NCI-H524 treated with DMSO at 0.1 percent for 48 hours (cell line): Measurements from ENCODE around the gene CSK.

ENCODE experiments used
- DNase-seq: peaks from one replicate; lab custom pipeline; 2025; lab: John Stamatoyannopoulos, UW

Gene CSK

GRCh38 chr15:74787251-74788041, 5.6 kb downstream of the CSK start:
- no peak for DNase-seq

- DNase-seq = no peak
Measured at GRCh38 chr15:74788042-74788682, 6.3 kb downstream of the CSK start.

DNA sequence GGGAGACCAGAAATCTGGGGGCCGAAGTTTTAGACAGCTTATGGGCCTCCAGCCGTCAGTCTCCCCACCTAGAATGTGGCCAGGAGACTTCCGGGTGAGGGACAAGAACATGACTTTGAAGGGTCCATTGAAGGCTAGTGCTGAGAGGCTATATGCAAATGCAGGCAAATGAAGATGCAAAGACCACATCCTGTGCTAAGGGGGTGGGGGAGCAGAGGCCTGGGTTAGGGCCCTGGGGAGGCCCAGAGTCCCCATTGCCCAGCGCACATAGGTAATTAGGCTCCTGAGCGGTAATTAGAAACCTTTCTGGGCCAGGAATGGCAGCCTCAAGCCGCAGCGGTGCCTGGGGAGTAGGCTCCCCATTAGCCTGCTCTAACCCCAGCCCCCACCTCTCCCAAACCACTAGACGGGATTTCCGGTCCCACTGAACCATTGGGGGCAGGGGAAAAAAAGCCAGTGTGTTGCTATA, 6.8 kb downstream of the CSK start:
- no peak for DNase-seq

GRCh38 chr15:74789171-74789631, 7.3 kb downstream of the CSK start:
- DNase-seq = no peak

DNA sequence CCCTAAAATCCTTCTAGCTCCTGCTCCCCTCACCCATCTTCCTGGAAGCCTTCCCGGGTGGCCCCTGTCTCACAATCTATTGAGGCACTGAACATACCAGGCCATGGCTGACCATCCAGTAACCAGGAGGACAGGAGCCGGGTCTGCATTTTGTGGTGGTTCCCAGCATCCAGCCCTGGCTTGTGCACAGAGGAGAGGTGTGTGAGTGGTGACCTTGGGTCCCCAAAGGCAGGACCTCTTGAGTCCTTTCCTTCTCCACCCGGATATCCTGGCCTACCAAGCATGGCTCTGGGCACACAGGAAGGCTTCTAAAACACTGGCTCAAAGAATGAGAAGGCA, 7.8 kb downstream of the CSK start:
- DNase-seq = no peak

- no peak for DNase-seq
Measured at GRCh38 chr15:74790080-74790916, 8.4 kb downstream of the CSK start.

DNA sequence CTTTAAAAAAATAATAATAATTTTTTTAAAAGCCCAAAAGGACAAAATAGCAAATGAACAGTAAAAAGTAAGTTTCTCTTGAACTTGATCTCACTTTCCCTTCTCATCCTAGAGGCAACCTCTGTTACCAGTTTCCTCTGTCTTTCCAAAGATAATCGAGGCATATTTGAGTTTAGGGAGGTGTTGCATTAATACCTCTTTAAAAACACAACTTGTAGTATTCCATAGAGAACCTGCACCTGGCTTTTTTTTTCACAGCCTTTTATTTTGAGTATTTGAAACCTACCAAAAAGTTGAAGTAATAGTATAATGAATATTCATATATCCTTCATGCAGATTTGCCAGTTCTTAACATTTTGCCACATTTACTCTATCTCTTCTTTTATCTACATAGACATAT, 9.1 kb downstream of the CSK start:
- DNase-seq = no peak

DNA sequence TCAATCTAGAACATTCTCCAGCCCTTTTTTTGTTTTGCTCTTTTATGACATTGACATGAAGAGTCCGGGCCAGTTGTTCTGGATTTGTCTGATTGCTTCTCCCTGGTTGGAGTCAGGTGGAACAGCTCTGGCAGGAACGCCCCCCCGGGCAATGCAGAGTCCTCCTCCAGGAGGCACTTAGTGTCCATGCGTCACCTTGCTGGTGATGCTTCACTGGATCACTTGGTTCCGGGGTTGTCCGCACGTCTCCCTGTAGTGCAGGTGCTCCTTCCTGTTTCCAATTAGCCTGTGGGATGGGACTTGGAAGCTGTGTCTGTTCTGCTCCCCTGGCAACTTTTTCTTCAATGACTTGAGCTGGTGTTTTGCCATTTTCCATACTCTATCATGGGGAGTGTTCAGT, 9.8 kb downstream of the CSK start:
- DNase-seq = no peak

GRCh38 chr15:74792227-74793016, 10.5 kb downstream of the CSK start:
- DNase-seq = no peak

GRCh38 chr15:74793135-74794028, 11.5 kb downstream of the CSK start:
- DNase-seq = no peak

DNA sequence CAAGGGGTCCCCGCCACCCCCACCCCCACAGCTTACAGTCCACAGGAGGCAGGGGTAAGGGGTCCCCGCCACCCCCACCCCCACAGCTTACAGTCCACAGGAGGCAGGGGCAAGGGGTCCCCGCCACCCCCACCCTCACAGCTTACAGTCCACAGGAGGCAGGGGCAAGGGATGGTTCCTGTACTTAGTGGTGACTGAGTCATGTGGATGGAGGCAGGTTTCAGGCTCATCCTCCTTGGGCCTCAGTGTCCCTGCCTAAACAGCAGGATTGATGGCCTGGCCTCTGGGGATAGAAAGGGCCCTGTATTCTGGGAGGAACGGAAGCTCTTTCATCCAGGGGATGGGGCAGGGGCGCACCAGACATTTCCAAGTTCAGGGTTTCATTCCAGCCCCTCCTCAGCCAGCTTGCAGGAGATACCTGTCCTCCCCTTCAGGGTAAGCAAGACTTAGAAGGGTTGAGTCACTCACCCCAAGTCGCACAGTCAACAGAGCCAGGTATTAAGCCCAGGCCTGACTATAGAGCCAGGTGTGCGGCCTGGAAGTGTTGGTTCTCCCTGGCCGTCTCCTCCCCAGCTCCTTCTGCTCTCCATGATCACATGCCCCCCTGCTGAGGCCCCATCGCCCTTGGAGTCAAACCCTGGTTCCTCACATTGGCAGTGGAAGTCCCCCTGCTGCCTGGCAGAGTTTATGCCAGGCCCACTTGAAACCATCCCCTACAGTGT, 12.5 kb downstream of the CSK start:
- no peak for DNase-seq

- DNase-seq = no peak
Measured at GRCh38 chr15:74794970-74795349, 13.1 kb downstream of the CSK start.

DNA sequence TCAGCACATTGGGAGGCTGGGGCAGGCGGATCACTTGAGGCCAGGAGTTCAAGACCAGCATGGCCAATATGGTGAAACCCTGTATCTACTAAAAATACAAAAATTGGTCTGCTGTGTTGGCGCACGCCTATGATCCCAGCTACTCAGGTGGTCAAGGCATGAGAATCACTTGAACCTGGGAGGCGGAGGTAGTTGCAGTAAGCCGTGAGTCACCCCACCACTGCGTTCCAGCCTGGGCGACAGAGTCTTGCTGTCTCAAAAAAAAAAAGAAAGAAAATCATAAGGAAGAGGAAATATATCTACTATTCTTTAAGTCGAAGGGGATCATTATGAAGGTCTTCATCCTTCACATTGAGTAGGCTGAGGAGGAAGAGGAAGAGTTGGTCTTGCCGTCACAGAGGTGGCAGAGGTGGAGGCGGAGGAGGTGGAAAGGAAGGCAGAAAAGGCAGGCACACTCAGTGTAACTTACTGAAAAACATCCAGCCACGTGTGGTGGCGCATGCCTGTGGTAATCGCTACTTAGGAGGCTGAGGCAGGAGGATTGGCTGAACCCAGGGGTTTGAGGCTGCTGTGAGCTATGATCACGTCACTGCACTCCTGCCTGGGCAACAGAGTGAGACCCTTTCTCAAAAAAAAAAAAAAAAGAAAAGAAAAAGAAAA, 14.2 kb downstream of the CSK start:
- DNase-seq = no peak

DNA sequence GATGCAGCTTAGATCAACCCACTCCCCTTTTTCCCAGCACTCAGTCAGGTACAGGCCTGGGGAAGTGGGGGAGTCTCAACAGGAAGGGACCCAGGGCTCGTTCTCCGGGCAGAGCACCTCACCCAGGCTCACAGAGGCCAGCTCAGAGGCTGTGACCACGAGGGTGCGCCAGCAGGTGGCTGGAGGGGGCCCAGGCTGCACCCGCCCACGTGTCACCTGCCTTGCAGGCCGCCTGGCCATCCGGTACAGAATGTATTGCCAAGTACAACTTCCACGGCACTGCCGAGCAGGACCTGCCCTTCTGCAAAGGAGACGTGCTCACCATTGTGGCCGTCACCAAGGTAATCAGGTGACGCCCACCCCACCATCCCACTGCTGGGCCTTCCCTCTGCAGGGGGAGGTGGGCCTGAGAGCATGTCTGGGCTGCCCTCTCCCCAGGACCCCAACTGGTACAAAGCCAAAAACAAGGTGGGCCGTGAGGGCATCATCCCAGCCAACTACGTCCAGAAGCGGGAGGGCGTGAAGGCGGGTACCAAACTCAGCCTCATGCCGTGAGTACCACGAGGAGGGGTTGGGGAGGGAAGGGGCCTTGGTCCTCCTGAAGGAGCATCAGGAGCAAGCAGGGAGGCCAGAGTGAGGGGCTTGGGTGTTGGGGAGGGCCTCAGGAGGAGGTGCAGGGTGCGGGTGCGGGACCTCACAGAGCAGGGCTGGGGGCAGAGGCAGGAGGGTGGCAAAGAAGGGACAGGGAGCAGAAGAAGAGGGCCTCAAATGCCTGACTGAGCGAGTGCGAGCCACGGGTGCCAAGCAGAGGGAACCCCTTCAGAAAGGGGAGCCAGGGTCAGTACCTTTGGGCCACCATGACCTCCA, 16.7 kb downstream of the CSK start:
- DNase-seq = no peak

- DNase-seq = no peak
Measured at GRCh38 chr15:74799255-74799855, 17.5 kb downstream of the CSK start.

DNA sequence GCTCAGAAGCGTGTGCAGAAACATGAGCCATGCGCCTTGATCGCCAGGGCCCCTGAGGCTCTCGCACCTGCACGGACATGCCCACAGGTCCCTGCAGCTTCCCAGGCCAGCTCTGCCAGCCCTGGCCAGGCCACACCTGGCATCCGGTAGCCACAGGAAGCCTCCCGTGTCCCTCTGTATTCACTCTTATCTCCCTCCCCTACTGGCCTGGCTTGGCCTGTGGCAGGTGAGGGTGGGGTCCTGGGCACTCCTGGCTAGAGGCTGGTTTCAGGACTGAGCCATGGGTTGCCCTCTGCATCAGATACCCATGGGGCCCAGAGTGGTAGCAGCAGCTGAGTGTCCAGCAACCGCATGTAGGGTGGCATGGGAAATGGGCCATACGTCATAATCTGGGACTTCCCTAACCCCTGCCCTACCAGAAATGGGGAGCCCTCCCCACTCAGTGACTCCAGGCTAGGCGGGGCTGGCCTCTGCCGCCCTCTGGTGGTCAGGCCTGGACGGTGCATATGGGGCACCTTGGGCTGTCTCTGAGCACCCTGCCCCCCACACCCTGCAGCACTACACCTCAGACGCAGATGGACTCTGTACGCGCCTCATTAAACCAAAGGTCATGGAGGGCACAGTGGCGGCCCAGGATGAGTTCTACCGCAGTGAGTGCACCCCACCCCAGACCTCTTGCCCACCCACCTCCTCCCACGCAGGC, 18.1 kb downstream of the CSK start:
- no peak for DNase-seq

DNA sequence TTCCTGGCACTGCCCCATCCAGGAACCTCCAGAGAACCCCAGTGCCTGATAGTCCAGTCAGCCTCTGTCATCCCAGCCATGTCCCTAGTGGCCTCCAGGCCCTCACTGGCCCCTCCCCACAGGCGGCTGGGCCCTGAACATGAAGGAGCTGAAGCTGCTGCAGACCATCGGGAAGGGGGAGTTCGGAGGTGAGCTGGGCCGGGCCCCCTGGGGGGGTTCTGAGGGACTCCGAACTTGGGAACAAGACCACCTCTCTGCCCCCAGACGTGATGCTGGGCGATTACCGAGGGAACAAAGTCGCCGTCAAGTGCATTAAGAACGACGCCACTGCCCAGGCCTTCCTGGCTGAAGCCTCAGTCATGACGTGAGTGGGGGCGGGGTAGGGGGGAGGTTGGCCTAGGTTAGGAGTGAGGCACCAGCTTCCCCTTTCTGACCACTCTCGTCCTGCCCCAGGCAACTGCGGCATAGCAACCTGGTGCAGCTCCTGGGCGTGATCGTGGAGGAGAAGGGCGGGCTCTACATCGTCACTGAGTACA, 18.7 kb downstream of the CSK start:
- no peak for DNase-seq
